Astrocyte (in vitro differentiated cells and primary cell): ENCODE measurements around the gene FOSL2.

Experiments used
- CTCF ChIP-seq: IDR thresholded peaks from 2 replicates; pipeline ENCODE4 v1.5.1; 2011; ENCODE audit warnings: low read depth, mild to moderate bottlenecking, inconsistent platforms, low read length, moderate library complexity; ENCODE audit not compliant: insufficient read depth
- EZH2 ChIP-seq: IDR thresholded peaks from 2 replicates; pipeline ENCODE4 v1.6.1; 2012; ENCODE audit warnings: mild to moderate bottlenecking, low read length, inconsistent platforms; ENCODE audit not compliant: insufficient read depth

DNA sequence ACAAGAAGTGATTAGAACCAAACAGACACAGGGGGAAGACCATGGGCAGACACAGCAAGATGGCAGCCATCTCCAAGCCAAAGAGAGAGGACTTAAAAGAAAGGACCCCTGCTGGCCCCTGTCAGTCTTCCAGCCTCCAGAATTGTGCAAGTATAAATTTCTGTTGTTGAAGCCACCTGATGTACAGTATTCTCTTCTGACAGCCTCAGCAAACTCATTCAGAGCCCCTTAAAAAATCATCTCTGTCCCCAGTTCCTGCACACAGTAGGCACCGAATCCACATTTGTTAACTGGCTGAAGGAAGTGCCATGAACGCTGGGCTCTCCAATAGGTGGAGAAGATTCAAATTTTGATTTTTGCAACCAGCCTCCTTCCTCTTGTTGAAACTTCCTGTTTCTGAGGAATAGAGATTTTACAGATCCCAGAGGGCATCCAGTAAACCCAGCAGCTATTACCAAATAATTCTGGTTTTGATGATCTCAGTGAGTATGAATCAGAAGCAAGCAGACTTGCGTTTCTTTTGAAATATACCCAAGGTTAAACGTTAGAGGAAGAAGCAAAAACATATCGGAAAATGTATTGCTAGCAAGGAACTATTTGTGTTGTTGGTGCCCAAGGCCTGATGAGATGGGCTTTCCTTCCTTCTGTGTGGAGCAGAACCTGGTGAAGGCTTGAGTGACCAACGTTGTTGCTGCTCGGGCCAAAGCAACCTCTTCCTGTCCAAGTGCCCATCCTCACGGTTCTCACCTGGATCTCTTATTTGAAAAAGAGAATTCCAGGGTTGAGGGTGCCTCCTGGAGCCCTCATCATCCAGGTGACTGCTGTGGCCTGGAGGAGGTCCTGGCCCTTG, 55.5 kb downstream of the FOSL2 start:
- TF ChIP-seq CTCF: no peak
- TF ChIP-seq EZH2: no peak
